IPS-18c (cell line): Measurements from ENCODE around the gene NEDD4.
"Not testable (repeated sequence)": the region's sequence is repeated elsewhere in the genome, so short reads cannot be mapped to it uniquely, and the experiment has no call there.

ENCODE experiments used
- H3K4me3 ChIP-seq: 2 replicates; pipeline ENCODE4 v1.7.0; 2013; ENCODE audit warnings: low read depth, mild to moderate bottlenecking, low read length, moderate library complexity; ENCODE audit not compliant: insufficient read depth
- H3K9me3 ChIP-seq: one replicate; pipeline ENCODE4 v1.6.1; 2013; ENCODE audit warnings: mild to moderate bottlenecking, low read length, moderate library complexity; ENCODE audit not compliant: control insufficient read depth, insufficient read depth

Gene NEDD4

GRCh38 chr15:55873024-55873720, 120.2 kb downstream of the NEDD4 start:
- no peaks in the 10 kb centered on the region for H3K9me3 ChIP-seq
- no peak overlapping the region for H3K4me3 ChIP-seq

DNA sequence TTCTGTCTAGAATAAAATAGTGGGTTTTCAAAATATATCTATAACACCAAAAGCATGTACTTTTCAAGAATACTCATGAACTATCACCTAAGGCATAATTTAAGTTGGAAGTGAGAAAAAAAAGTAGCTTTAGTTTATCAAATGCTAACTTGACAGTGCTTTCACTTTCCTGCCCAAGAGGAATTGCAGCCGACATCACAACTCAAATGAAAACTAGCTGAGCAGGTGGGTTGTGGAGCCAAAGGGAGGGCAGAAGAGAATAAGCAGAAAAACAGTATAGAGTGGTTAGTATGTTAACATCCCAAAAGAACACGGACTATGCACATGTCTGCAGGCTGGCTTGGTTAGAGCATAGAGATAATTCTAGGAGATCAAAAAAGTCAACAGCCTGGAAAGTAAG, 120.9 kb downstream of the NEDD4 start:
- Histone ChIP-seq H3K4me3 (no peak overlapping the region), H3K9me3 (no peaks in the 10 kb centered on the region)

DNA sequence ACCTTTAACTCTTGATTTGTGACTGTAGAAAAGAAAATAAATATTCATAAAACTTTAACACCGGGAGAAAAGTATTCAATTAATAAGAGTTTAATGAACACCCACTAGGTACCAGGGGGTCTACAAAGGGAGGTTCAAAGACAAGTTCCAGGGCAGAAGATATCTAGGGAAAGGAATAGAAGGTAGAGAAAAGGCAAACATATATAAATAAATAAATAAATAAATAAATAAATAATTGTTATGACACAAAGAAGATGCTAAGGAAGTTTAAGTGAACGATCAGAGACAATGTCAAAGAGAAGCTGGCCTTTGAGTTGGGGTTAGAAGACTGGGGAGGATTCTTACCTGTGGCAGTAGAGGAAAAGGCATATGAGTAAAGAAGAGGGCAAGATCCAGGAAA, 123.8 kb downstream of the NEDD4 start:
- Histone ChIP-seq H3K4me3 (no peak overlapping the region), H3K9me3 (no peaks in the 10 kb centered on the region)

- Histone ChIP-seq H3K4me3 (no peak overlapping the region), H3K9me3 (no peaks in the 10 kb centered on the region)
Observed at GRCh38 chr15:55868707-55869106, 124.7 kb downstream of the NEDD4 start.

- not testable (repeated sequence) for H3K4me3 ChIP-seq, H3K9me3 ChIP-seq
Observed at GRCh38 chr15:55868291-55868690, 125.1 kb downstream of the NEDD4 start.

DNA sequence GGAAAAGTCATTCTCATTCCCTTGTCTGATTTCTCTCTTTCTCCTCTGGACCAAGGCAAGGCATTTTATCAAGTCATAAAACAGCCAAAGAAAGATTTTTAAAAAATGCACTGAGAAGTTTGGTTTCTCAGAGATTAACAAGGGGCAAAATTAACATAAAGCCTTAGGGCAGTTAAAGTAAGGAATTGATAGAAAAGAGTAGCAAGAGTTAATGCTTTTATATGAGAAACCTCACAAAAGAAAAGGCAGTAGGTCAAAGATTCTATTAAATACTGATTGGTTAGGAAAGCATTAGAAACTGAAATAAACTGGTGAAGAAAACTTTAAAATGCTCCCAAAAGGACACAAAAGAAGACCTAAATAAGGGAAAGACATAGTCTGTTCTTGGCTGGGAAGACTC, 129.5 kb downstream of the NEDD4 start:
- Histone ChIP-seq H3K4me3 (no peak overlapping the region), H3K9me3 (no peaks in the 10 kb centered on the region)

GRCh38 chr15:55861115-55861514, 132.3 kb downstream of the NEDD4 start:
- no peaks in the 10 kb centered on the region for H3K9me3 ChIP-seq

DNA sequence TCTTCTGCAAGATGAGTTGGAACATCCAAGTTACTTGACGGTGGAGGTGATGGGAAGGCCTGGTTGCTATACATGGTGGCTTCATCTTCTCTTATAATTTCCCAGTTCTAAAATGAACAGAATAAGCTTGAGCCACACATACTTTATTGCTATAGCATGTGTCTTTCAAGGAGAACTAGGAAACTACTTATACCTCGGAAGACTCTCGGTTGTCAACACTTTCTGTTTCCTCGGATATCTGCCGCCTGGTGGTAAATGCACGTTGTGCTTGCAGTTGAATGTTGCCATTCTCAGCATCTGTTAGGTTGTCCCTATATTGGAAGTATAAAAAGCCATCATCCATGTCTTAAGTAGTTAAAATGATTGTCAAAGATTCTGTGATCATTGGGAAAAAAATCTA, 132.9 kb downstream of the NEDD4 start:
- H3K9me3 ChIP-seq = no peaks in the 10 kb centered on the region
- no peak overlapping the region for H3K4me3 ChIP-seq

More at GRCh38 chr15:55861115-55861514, 132.3 kb downstream of the NEDD4 start:
- H3K4me3 ChIP-seq = no peak overlapping the region

GRCh38 chr15:55859681-55860080, 133.7 kb downstream of the NEDD4 start:
- Histone ChIP-seq H3K4me3 (no peak overlapping the region), H3K9me3 (no peaks in the 10 kb centered on the region)

DNA sequence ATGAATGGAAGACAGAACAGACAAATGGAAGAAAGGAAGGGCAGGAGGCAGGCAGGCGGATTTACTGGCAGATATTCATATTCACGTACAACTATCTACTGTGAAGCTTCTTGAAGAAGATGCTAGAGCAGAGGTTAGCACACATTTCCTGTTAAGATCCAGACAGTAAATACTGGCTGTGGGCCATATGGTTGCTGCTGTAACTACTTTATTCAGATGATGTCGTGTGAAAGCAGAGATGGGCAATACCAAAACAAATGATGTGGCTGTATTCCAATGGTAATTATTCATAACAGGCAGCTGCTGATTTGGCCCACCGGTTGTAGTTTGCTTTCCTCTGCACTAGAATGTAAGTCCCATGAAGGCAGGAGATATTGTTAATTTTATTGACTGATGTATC, 134.8 kb downstream of the NEDD4 start:
- no peak overlapping the region for H3K4me3 ChIP-seq
- H3K9me3 ChIP-seq = no peaks in the 10 kb centered on the region

GRCh38 chr15:55856506-55857164, 136.8 kb downstream of the NEDD4 start:
- Histone ChIP-seq H3K4me3 (no peak overlapping the region), H3K9me3 (no peaks in the 10 kb centered on the region)

DNA sequence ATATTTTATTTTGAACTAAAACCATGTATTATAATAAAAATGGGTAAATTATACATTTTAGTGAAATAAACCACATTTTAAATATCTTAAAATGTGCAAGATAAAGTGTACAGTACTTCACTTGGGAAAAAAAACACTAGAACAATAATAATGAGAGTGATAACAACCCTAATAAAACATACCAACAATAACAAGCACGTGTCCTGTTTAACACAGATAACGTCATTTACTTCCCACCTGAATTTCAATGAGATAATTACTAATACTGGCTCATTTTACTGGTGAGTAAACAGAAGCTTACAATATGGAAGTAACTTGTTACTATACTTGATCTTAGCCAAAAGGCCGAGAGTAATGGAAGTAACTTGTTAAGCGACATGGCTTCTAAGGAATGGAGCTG, 140.3 kb downstream of the NEDD4 start:
- no peaks in the 10 kb centered on the region for H3K9me3 ChIP-seq
- no peak overlapping the region for H3K4me3 ChIP-seq

DNA sequence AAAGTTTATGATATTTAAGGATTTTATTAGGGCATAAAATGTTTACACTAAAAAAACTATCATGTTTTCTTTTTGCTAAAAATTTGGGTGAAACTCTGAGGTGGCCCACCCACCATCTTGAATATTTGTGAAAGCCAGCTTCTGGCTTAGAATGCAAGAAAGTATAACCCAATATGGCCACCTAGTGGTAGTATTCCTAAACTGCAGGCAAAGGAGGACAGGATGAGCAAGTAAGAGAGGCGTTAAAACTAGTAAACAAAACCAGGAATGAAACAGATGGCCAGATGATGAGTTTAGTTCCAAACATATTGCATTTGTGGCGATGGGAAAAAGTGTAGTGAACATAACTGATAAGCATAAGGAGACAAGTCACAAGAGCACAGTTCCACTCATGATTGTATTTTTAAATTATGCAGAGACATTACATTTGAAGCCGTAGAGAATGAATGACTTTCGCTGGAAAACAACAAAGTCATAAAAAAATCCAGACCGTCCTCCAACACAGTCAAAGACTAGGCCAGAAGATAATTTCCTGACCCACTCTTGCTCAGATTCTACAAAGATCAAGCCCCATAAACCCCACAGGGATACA, 147.2 kb downstream of the NEDD4 start:
- no peaks in the 10 kb centered on the region for H3K9me3 ChIP-seq
- no peak overlapping the region for H3K4me3 ChIP-seq

GRCh38 chr15:55842897-55843296, 150.5 kb downstream of the NEDD4 start:
- not testable (repeated sequence) for H3K4me3 ChIP-seq, H3K9me3 ChIP-seq

DNA sequence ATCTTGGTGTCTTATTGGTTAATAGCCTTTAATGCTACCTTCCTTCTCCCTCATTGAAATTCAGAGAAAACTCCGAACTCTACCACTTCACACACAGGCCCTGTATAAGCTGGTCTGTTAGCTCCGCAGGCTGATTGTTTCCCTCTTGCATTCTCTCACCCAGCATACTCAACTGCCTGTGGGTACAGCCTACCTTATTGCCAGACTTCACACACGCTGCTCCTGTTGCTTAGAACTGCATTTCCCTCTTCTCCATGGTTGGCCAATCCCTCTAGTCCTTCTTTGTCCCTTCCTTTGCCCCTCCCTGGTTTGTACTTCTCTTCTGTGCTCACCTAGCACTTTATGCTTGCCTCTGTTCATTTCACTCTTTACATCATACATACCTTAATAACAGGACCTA, 157.5 kb downstream of the NEDD4 start:
- no peak overlapping the region for H3K4me3 ChIP-seq
- H3K9me3 ChIP-seq = no peaks in the 10 kb centered on the region

- Histone ChIP-seq H3K4me3 (no peak overlapping the region), H3K9me3 (no peaks in the 10 kb centered on the region)
Observed at GRCh38 chr15:55834331-55834730, 159.1 kb downstream of the NEDD4 start.

- Histone ChIP-seq H3K9me3 (no peaks in the 10 kb centered on the region), H3K4me3 (no peak overlapping the region)
Observed at GRCh38 chr15:55829826-55830225, 163.6 kb downstream of the NEDD4 start.

- Histone ChIP-seq H3K9me3 (no peaks in the 10 kb centered on the region), H3K4me3 (no peak overlapping the region)
Observed at GRCh38 chr15:55827955-55828354, 165.5 kb downstream of the NEDD4 start.
